ENCODE results near the gene CNOT9. TPM values are rescaled to one million over a fixed set of nuclear protein-coding genes. Genes with fewer than 3 reads are reported as not detected.

The CNOT9 gene
- total RNA-seq, 1 donor from 2014 or later, result 138 TPM

- Mint-ChIP-seq H3K27ac (no peak overlapping the region), H3K9me3 (no peaks in the 10 kb centered on the region), H3K36me3 (ENCODE audit: low read depth) (peaks cover 52% of the 10 kb centered on the region), H3K4me1 (ENCODE audit: low read depth) (peaks cover 33% of the 10 kb centered on the region), H3K4me3 (no peak overlapping the region), H3K27me3 (ENCODE audit: insufficient read depth) (no peaks in the 10 kb centered on the region)
- intact Hi-C loops (cut with micrococcal nuclease), result no loop called here
- DNase-seq (ENCODE audit: low spot score), result no peak
Observed at GRCh38 chr2:218557941-218558340, 10.7 kb upstream of the CNOT9 start.

- Mint-ChIP-seq H3K27ac (no peak overlapping the region), H3K4me1 (ENCODE audit: low read depth) (peaks cover 35% of the 10 kb centered on the region)
Observed at GRCh38 chr2:218558986-218559385, 9.7 kb upstream of the CNOT9 start.

GRCh38 chr2:218564056-218564455 is 4.6 kb upstream of the CNOT9 start:
- H3K27me3 Mint-ChIP-seq (ENCODE audit: insufficient read depth), result peaks cover 3% of the 10 kb centered on the region
- H3K36me3 Mint-ChIP-seq (ENCODE audit: low read depth), result peaks cover 46% of the 10 kb centered on the region
- H3K9me3 Mint-ChIP-seq, result no peaks in the 10 kb centered on the region
- H3K27ac Mint-ChIP-seq, result no peak overlapping the region
- DNase-seq (ENCODE audit: low spot score), result no peak
- peaks cover 50% of the 10 kb centered on the region for H3K4me1 Mint-ChIP-seq (ENCODE audit: low read depth)
- intact Hi-C loops (cut with micrococcal nuclease), result no loop called here
- no peak overlapping the region for H3K4me3 Mint-ChIP-seq

More at GRCh38 chr2:218558986-218559385, 9.7 kb upstream of the CNOT9 start:
- Mint-ChIP-seq H3K9me3 (no peaks in the 10 kb centered on the region), H3K36me3 (ENCODE audit: low read depth) (peaks cover 51% of the 10 kb centered on the region), H3K4me3 (no peak overlapping the region), H3K27me3 (ENCODE audit: insufficient read depth) (no peaks in the 10 kb centered on the region)
- intact Hi-C loops (cut with micrococcal nuclease), result no loop called here
- DNase-seq (ENCODE audit: low spot score), result no peak

GRCh38 chr2:218566296-218566695 is 2.3 kb upstream of the CNOT9 start:
- intact Hi-C loops (cut with micrococcal nuclease), result loop anchor here (5.0 kb wide), 2 partner anchors 331 to 1031 kb away; partner anchors contain the start of gene STK11IP
- no peak for DNase-seq (ENCODE audit: low spot score)
- H3K4me1 Mint-ChIP-seq (ENCODE audit: low read depth), result peaks cover 61% of the 10 kb centered on the region

GRCh38 chr2:218567797-218568189 is 846 bp upstream of the CNOT9 start:
- H3K27me3 Mint-ChIP-seq (ENCODE audit: insufficient read depth), result peaks cover 3% of the 10 kb centered on the region
- peaks cover 42% of the 10 kb centered on the region for H3K36me3 Mint-ChIP-seq (ENCODE audit: low read depth)
- H3K4me1 Mint-ChIP-seq (ENCODE audit: low read depth), result peaks cover 62% of the 10 kb centered on the region
- no peak for DNase-seq (ENCODE audit: low spot score)
- H3K4me3 Mint-ChIP-seq, result peak overlapping the region; percentile 94
- peak overlapping the region; percentile 99 for H3K27ac Mint-ChIP-seq
- no peaks in the 10 kb centered on the region for H3K9me3 Mint-ChIP-seq
- intact Hi-C loops (cut with micrococcal nuclease), result loop anchor here (1.0 to 5.0 kb wide), 16 partner anchors 15 to 1030 kb away; partner anchors contain the start of genes AAMP, ARPC2, BCS1L and PNKD

More at GRCh38 chr2:218566296-218566695, 2.3 kb upstream of the CNOT9 start:
- Mint-ChIP-seq H3K27ac (peak overlapping the region; percentile 99), H3K4me3 (peak overlapping the region; percentile 94), H3K9me3 (no peaks in the 10 kb centered on the region), H3K36me3 (ENCODE audit: low read depth) (peaks cover 49% of the 10 kb centered on the region), H3K27me3 (ENCODE audit: insufficient read depth) (peaks cover 3% of the 10 kb centered on the region)

- Mint-ChIP-seq H3K4me3 (peak overlapping the region; percentile 94), H3K9me3 (no peaks in the 10 kb centered on the region), H3K27ac (peak overlapping the region; percentile 99), H3K27me3 (ENCODE audit: insufficient read depth) (peaks cover 3% of the 10 kb centered on the region), H3K36me3 (ENCODE audit: low read depth) (peaks cover 40% of the 10 kb centered on the region), H3K4me1 (ENCODE audit: low read depth) (peaks cover 53% of the 10 kb centered on the region)
- peak; percentile 59 for DNase-seq (ENCODE audit: low spot score)
- intact Hi-C loops (cut with micrococcal nuclease), result loop anchor here (2.0 to 5.0 kb wide), 3 partner anchors 328 to 1028 kb away; partner anchors contain the start of genes STK11IP and ZFAND2B
Observed at GRCh38 chr2:218569038-218569431, 396 bp downstream of the CNOT9 start.

GRCh38 chr2:218569661-218570500 is 1.2 kb downstream of the CNOT9 start:
- no peak for DNase-seq (ENCODE audit: low spot score)
- intact Hi-C loops (cut with micrococcal nuclease), result loop anchor here (2.0 to 5.0 kb wide), 3 partner anchors 327 to 1027 kb away; partner anchors contain the start of genes STK11IP and ZFAND2B
- peaks cover 38% of the 10 kb centered on the region for H3K36me3 Mint-ChIP-seq (ENCODE audit: low read depth)
- H3K4me3 Mint-ChIP-seq, result peak overlapping the region; percentile 94
- peaks cover 3% of the 10 kb centered on the region for H3K27me3 Mint-ChIP-seq (ENCODE audit: insufficient read depth)
- peaks cover 47% of the 10 kb centered on the region for H3K4me1 Mint-ChIP-seq (ENCODE audit: low read depth)
- H3K9me3 Mint-ChIP-seq, result no peaks in the 10 kb centered on the region
- H3K27ac Mint-ChIP-seq, result peak overlapping the region; percentile 99

GRCh38 chr2:218570850-218571249 is 2.2 kb downstream of the CNOT9 start:
- H3K4me3 Mint-ChIP-seq, result peak overlapping the region; percentile 94
- H3K9me3 Mint-ChIP-seq, result no peaks in the 10 kb centered on the region
- peaks cover 3% of the 10 kb centered on the region for H3K27me3 Mint-ChIP-seq (ENCODE audit: insufficient read depth)
- DNase-seq (ENCODE audit: low spot score), result no peak
- peaks cover 40% of the 10 kb centered on the region for H3K36me3 Mint-ChIP-seq (ENCODE audit: low read depth)
- peak overlapping the region; percentile 99 for H3K27ac Mint-ChIP-seq
- H3K4me1 Mint-ChIP-seq (ENCODE audit: low read depth), result peaks cover 46% of the 10 kb centered on the region
- intact Hi-C loops (cut with micrococcal nuclease), result no loop called here

- no peaks in the 10 kb centered on the region for H3K27me3 Mint-ChIP-seq (ENCODE audit: insufficient read depth)
- H3K36me3 Mint-ChIP-seq (ENCODE audit: low read depth), result peaks cover 23% of the 10 kb centered on the region
- H3K9me3 Mint-ChIP-seq, result no peaks in the 10 kb centered on the region
- intact Hi-C loops (cut with micrococcal nuclease), result no loop called here
- H3K4me3 Mint-ChIP-seq, result no peak overlapping the region
- H3K27ac Mint-ChIP-seq, result no peak overlapping the region
- H3K4me1 Mint-ChIP-seq (ENCODE audit: low read depth), result peaks cover 43% of the 10 kb centered on the region
- no peak for DNase-seq (ENCODE audit: low spot score)
Observed at GRCh38 chr2:218576854-218577253, 8.2 kb downstream of the CNOT9 start.

GRCh38 chr2:218577482-218578220 is 9.0 kb downstream of the CNOT9 start:
- Mint-ChIP-seq H3K27me3 (ENCODE audit: insufficient read depth) (no peaks in the 10 kb centered on the region), H3K36me3 (ENCODE audit: low read depth) (peaks cover 25% of the 10 kb centered on the region), H3K9me3 (no peaks in the 10 kb centered on the region), H3K27ac (no peak overlapping the region), H3K4me3 (no peak overlapping the region), H3K4me1 (ENCODE audit: low read depth) (peaks cover 46% of the 10 kb centered on the region)
- intact Hi-C loops (cut with micrococcal nuclease), result no loop called here
- DNase-seq (ENCODE audit: low spot score), result no peak

GRCh38 chr2:218578272-218578877 is 9.7 kb downstream of the CNOT9 start:
- Mint-ChIP-seq H3K9me3 (no peaks in the 10 kb centered on the region), H3K4me3 (no peak overlapping the region), H3K27ac (no peak overlapping the region), H3K36me3 (ENCODE audit: low read depth) (peaks cover 28% of the 10 kb centered on the region), H3K4me1 (ENCODE audit: low read depth) (peaks cover 46% of the 10 kb centered on the region), H3K27me3 (ENCODE audit: insufficient read depth) (no peaks in the 10 kb centered on the region)
- no peak for DNase-seq (ENCODE audit: low spot score)
- intact Hi-C loops (cut with micrococcal nuclease), result no loop called here

- DNase-seq (ENCODE audit: low spot score), result no peak
- no peaks in the 10 kb centered on the region for H3K27me3 Mint-ChIP-seq (ENCODE audit: insufficient read depth)
- peak overlapping the region; percentile 13 for H3K4me3 Mint-ChIP-seq
- H3K9me3 Mint-ChIP-seq, result no peaks in the 10 kb centered on the region
- H3K27ac Mint-ChIP-seq, result peak overlapping the region; percentile 51
- H3K36me3 Mint-ChIP-seq (ENCODE audit: low read depth), result peaks cover 42% of the 10 kb centered on the region
- intact Hi-C loops (cut with micrococcal nuclease), result loop anchor here (1.0 kb wide), 1 partner anchor 14 kb away; the partner anchor contains the start of genes CNOT9 and USP37
- peaks cover 41% of the 10 kb centered on the region for H3K4me1 Mint-ChIP-seq (ENCODE audit: low read depth)
Observed at GRCh38 chr2:218582076-218582475, 13.4 kb downstream of the CNOT9 start.

All from activated T-helper 1 cell treated with anti-CD3 and anti-CD28 coated beads, Interleukin-12 subunit alpha, Interleukin-12 subunit beta, Interleukin-2, Interleukin-4 antibody, amounts not matched to agents 30 ng/mL and 10 ng/mL and 1 ng/mL, durations not matched to agents 14 hours and 24 hours and 36 hours (primary cell).